SK-N-SH treated with all-trans-retinoic acid at 6 μM for 48 hours (cell line): ENCODE measurements around the gene DEFB125.
"Not testable (repeated sequence)": the region's sequence is repeated elsewhere in the genome, so short reads cannot be mapped to it uniquely, and the experiment has no call there.

Experiments used
- ATAC-seq: fragments of 200-7000 bp; cut with Tn5 transposase; 3 replicates; pipeline ENCODE4 v1.9.1; 2020; ENCODE audit warnings: mild to moderate bottlenecking, moderate library complexity
- ARNTL ChIP-seq: fragments of 450-650 bp; formaldehyde crosslinking; IDR thresholded peaks from 2 replicates; pipeline ENCODE4 v1.5.0; 2020; ENCODE audit warnings: low read depth, mild to moderate bottlenecking, moderate library complexity, borderline replicate concordance
- ESRRG ChIP-seq: fragments of 250-450 bp; sonication (Bioruptor Pico); IDR thresholded peaks from 2 replicates; pipeline ENCODE4 v1.6.1; 2021; ENCODE audit warnings: mild to moderate bottlenecking
- GLIS3 ChIP-seq: fragments of 250-450 bp; sonication (Bioruptor Pico); IDR thresholded peaks from 2 replicates; pipeline ENCODE4 v1.5.0; 2020; ENCODE audit warnings: mild to moderate bottlenecking, moderate library complexity
- ISL1 ChIP-seq: fragments of 250-450 bp; sonication (Bioruptor Pico); IDR thresholded peaks from 2 replicates; pipeline ENCODE4 v2.1.2; 2022; ENCODE audit warnings: mild to moderate bottlenecking, moderate library complexity
- OSR1 ChIP-seq: fragments of 250-450 bp; sonication (Bioruptor Pico); IDR thresholded peaks from 2 replicates; pipeline ENCODE4 v1.8.0; 2022; ENCODE audit warnings: moderate library complexity, mild to moderate bottlenecking, inconsistent platforms
- SNAI2 ChIP-seq: fragments of 250-450 bp; sonication (Bioruptor Pico); IDR thresholded peaks from 2 replicates; pipeline ENCODE4 v1.5.0; 2020; ENCODE audit warnings: mild to moderate bottlenecking, moderate library complexity
- TCF4 ChIP-seq: fragments of 250-450 bp; sonication (Bioruptor Pico); IDR thresholded peaks from 2 replicates; pipeline ENCODE4 v1.8.0; 2021; ENCODE audit warnings: mild to moderate bottlenecking, moderate library complexity, borderline replicate concordance
- TOX ChIP-seq: fragments of 250-450 bp; sonication (Bioruptor Pico); IDR thresholded peaks from 2 replicates; pipeline ENCODE4 v1.8.0; 2021; ENCODE audit warnings: mild to moderate bottlenecking, moderate library complexity, borderline replicate concordance
- ZC3H10 ChIP-seq: fragments of 250-450 bp; sonication (Bioruptor Pico); IDR thresholded peaks from 2 replicates; pipeline ENCODE4 v1.5.1; 2021; ENCODE audit warnings: mild to moderate bottlenecking, moderate library complexity
- ZFP3 ChIP-seq: fragments of 250-450 bp; sonication (Bioruptor Pico); IDR thresholded peaks from 2 replicates; pipeline ENCODE4 v1.5.0; 2020; ENCODE audit warnings: mild to moderate bottlenecking, moderate library complexity
- ZFP30 ChIP-seq: fragments of 450-650 bp; formaldehyde crosslinking; IDR thresholded peaks from 2 replicates; pipeline ENCODE4 v1.5.0; 2022; ENCODE audit warnings: mild to moderate bottlenecking, moderate library complexity
- ZNF565 ChIP-seq: fragments of 450-650 bp; formaldehyde crosslinking; conservative IDR thresholded peaks from 2 replicates; pipeline ENCODE4 v1.5.0; 2020; ENCODE audit warnings: low read depth, mild to moderate bottlenecking, moderate library complexity
- ZNF70 ChIP-seq: fragments of 450-650 bp; formaldehyde crosslinking; IDR thresholded peaks from 2 replicates; pipeline ENCODE4 v1.5.0; 2020; ENCODE audit warnings: mild to moderate bottlenecking, moderate library complexity
- TF ChIP-seq, protein P1 (sequence below): fragments of 250-450 bp; sonication (Bioruptor Pico); IDR thresholded peaks from 2 replicates; pipeline ENCODE4 v1.8.0; 2020; ENCODE audit warnings: mild to moderate bottlenecking, moderate library complexity, borderline replicate concordance
- TF ChIP-seq, protein P2 (sequence below): fragments of 250-450 bp; sonication (Bioruptor Pico); IDR thresholded peaks from 2 replicates; pipeline ENCODE4 v1.5.0; 2020; ENCODE audit warnings: mild to moderate bottlenecking, moderate library complexity
- TF ChIP-seq, protein P3 (sequence below): fragments of 250-450 bp; sonication (Bioruptor Pico); IDR thresholded peaks from 2 replicates; pipeline ENCODE4 v1.5.1; 2020; ENCODE audit warnings: low read depth, mild to moderate bottlenecking, moderate library complexity
- TF ChIP-seq, protein P4 (sequence below): fragments of 250-450 bp; sonication (Bioruptor Pico); IDR thresholded peaks from 2 replicates; pipeline ENCODE4 v1.8.0; 2021; ENCODE audit warnings: low read depth, mild to moderate bottlenecking, moderate library complexity, borderline replicate concordance
- TF ChIP-seq, protein P5 (sequence below): fragments of 250-450 bp; sonication (Bioruptor Pico); IDR thresholded peaks from 2 replicates; pipeline ENCODE4 v1.5.1; 2021; ENCODE audit warnings: mild to moderate bottlenecking, moderate library complexity

Gene DEFB125

DNA sequence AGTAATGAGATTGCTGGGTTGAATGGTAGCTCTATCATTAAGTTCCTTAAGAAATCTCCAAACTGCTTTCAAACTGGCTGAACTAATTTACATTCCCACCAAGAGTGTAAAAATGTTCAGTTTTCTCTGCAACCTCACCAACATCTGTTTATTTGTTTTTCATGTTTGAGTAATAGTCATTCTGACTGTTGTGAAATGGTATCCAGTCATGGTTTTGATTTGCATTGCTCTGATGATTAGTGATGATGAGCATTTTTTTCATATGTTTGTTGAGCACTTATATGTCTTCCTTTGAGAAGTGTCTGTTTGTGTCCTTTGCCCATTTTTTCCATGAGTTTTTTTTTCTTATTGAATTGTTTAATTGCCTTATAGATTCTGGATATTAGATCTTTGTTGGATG, 24.9 kb downstream of the DEFB125 start:
- TF ChIP-seq ZC3H10 (CRISPR knock-in tag) (no peak), ISL1 (CRISPR knock-in tag) (no peak), ESRRG (no peak), TOX (CRISPR knock-in tag) (no peak), ARNTL (CRISPR knock-in tag) (no peak), TCF4 (CRISPR knock-in tag) (no peak), GLIS3 (CRISPR knock-in tag) (no peak), ZFP3 (no peak), ZFP30 (CRISPR knock-in tag) (no peak), ZNF70 (no peak), OSR1 (CRISPR knock-in tag) (no peak), SNAI2 (no peak)
- TF ChIP-seq, protein P1, sequence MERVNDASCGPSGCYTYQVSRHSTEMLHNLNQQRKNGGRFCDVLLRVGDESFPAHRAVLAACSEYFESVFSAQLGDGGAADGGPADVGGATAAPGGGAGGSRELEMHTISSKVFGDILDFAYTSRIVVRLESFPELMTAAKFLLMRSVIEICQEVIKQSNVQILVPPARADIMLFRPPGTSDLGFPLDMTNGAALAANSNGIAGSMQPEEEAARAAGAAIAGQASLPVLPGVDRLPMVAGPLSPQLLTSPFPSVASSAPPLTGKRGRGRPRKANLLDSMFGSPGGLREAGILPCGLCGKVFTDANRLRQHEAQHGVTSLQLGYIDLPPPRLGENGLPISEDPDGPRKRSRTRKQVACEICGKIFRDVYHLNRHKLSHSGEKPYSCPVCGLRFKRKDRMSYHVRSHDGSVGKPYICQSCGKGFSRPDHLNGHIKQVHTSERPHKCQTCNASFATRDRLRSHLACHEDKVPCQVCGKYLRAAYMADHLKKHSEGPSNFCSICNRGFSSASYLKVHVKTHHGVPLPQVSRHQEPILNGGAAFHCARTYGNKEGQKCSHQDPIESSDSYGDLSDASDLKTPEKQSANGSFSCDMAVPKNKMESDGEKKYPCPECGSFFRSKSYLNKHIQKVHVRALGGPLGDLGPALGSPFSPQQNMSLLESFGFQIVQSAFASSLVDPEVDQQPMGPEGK (CRISPR knock-in tag) = no peak
- TF ChIP-seq, protein P2, sequence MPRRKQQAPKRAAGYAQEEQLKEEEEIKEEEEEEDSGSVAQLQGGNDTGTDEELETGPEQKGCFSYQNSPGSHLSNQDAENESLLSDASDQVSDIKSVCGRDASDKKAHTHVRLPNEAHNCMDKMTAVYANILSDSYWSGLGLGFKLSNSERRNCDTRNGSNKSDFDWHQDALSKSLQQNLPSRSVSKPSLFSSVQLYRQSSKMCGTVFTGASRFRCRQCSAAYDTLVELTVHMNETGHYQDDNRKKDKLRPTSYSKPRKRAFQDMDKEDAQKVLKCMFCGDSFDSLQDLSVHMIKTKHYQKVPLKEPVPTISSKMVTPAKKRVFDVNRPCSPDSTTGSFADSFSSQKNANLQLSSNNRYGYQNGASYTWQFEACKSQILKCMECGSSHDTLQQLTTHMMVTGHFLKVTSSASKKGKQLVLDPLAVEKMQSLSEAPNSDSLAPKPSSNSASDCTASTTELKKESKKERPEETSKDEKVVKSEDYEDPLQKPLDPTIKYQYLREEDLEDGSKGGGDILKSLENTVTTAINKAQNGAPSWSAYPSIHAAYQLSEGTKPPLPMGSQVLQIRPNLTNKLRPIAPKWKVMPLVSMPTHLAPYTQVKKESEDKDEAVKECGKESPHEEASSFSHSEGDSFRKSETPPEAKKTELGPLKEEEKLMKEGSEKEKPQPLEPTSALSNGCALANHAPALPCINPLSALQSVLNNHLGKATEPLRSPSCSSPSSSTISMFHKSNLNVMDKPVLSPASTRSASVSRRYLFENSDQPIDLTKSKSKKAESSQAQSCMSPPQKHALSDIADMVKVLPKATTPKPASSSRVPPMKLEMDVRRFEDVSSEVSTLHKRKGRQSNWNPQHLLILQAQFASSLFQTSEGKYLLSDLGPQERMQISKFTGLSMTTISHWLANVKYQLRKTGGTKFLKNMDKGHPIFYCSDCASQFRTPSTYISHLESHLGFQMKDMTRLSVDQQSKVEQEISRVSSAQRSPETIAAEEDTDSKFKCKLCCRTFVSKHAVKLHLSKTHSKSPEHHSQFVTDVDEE (CRISPR knock-in tag) = no peak
- TF ChIP-seq, protein P3, sequence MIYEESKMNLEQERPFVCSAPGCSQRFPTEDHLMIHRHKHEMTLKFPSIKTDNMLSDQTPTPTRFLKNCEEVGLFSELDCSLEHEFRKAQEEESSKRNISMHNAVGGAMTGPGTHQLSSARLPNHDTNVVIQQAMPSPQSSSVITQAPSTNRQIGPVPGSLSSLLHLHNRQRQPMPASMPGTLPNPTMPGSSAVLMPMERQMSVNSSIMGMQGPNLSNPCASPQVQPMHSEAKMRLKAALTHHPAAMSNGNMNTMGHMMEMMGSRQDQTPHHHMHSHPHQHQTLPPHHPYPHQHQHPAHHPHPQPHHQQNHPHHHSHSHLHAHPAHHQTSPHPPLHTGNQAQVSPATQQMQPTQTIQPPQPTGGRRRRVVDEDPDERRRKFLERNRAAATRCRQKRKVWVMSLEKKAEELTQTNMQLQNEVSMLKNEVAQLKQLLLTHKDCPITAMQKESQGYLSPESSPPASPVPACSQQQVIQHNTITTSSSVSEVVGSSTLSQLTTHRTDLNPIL (CRISPR knock-in tag) = no peak
- no peak for ATAC-seq

DNA sequence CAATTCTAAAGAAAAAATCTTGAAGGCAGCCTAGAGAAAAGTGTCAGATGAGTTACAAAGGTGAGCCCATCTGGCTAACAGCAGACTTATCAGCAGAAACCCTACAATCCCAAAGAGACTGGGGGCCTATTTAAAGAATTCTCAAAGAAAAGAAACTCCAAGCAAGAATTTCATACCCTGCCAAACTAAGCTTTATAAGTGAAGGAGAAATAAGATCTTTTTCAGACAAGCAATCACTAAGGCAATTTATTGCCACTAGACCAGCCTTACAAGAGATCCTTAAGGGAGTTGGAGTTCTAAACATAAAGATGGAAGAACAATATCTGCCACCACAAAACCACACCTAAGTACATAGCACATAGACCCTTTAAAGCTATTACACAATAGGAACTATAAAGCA, 30.0 kb downstream of the DEFB125 start:
- TF ChIP-seq SNAI2 (no peak), ZC3H10 (CRISPR knock-in tag) (no peak), ZFP3 (no peak), ESRRG (no peak), TOX (CRISPR knock-in tag) (no peak), ZNF565 (CRISPR knock-in tag) (no peak), ZFP30 (CRISPR knock-in tag) (no peak)
- TF ChIP-seq, protein P4, sequence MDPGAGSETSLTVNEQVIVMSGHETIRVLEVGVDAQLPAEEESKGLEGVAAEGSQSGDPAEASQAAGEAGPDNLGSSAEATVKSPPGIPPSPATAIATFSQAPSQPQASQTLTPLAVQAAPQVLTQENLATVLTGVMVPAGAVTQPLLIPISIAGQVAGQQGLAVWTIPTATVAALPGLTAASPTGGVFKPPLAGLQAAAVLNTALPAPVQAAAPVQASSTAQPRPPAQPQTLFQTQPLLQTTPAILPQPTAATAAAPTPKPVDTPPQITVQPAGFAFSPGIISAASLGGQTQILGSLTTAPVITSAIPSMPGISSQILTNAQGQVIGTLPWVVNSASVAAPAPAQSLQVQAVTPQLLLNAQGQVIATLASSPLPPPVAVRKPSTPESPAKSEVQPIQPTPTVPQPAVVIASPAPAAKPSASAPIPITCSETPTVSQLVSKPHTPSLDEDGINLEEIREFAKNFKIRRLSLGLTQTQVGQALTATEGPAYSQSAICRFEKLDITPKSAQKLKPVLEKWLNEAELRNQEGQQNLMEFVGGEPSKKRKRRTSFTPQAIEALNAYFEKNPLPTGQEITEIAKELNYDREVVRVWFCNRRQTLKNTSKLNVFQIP (CRISPR knock-in tag) = no peak
- TF ChIP-seq, protein P5, sequence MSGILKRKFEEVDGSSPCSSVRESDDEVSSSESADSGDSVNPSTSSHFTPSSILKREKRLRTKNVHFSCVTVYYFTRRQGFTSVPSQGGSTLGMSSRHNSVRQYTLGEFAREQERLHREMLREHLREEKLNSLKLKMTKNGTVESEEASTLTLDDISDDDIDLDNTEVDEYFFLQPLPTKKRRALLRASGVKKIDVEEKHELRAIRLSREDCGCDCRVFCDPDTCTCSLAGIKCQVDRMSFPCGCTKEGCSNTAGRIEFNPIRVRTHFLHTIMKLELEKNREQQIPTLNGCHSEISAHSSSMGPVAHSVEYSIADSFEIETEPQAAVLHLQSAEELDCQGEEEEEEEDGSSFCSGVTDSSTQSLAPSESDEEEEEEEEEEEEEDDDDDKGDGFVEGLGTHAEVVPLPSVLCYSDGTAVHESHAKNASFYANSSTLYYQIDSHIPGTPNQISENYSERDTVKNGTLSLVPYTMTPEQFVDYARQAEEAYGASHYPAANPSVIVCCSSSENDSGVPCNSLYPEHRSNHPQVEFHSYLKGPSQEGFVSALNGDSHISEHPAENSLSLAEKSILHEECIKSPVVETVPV (CRISPR knock-in tag) = no peak
- TF ChIP-seq, protein P3 (CRISPR knock-in tag) = no peak
- ATAC-seq = no peak

DNA sequence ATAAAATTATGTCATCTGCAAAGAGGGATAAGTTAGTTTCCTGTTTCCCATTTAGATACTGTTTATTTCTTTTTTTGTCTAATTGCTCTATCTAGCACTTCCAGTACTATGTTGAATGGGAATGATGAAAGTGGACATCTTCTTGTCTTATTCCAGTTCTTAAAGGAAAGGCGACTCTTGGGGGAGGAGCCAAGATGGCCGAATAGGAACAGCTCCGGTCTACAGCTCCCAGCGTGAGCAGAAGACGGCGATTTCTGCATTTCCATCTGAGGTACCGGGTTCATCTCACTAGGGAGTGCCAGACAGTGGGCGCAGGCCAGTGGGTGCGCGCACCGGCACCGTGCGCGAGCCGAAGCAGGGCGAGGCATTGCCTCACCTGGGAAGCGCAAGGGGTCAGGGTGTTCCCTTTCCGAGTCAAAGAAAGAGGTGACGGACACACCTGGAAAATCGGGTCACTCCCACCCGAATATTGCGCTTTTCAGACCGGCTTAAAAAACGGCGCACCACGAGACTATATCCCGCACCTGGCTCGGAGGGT, 42.4 kb downstream of the DEFB125 start:
- not testable (repeated sequence) for ATAC-seq
